NB4 (cell line): ENCODE measurements around the gene NID2.

Experiments used
- DNase-seq: peaks from one replicate; pipeline ENCODE4 v3.0.0; 2010; ENCODE audit warnings: low read depth
- H3K4me3 ChIP-seq: one replicate; pipeline ENCODE4 v1.5.1; 2011; ENCODE audit warnings: mild to moderate bottlenecking, low read depth, low read length, moderate library complexity
- CTCF ChIP-seq: IDR thresholded peaks from one replicate; pipeline ENCODE4 v1.5.1; 2012; ENCODE audit warnings: low read depth, low read length
- MAX ChIP-seq: IDR thresholded peaks from 2 replicates; pipeline ENCODE4 v1.6.1; 2011; ENCODE audit warnings: low read depth, low read length
- MYC ChIP-seq: IDR thresholded peaks from 2 replicates; pipeline ENCODE4 v1.6.1; 2011; ENCODE audit warnings: low read depth, low read length
- POLR2A ChIP-seq: IDR thresholded peaks from 2 replicates; pipeline ENCODE4 v1.6.1; 2011; ENCODE audit warnings: mild to moderate bottlenecking; ENCODE audit not compliant: insufficient read length; ENCODE audit errors: extremely low read depth

NID2 gene

GRCh38 chr14:51959928-51960327 is 108.9 kb downstream of the NID2 start:
- TF ChIP-seq POLR2A (no peak), MAX (no peak), MYC (no peak), CTCF (no peak)
- no peak overlapping the region for H3K4me3 ChIP-seq
- DNase-seq, result no peak

GRCh38 chr14:51957950-51958349 is 110.9 kb downstream of the NID2 start:
- H3K4me3 ChIP-seq, result no peak overlapping the region
- DNase-seq, result no peak
- no peak for TF ChIP-seq MAX
- TF ChIP-seq MYC, result no peak
- TF ChIP-seq POLR2A, result no peak
- TF ChIP-seq CTCF, result no peak
